ENCODE results near the gene SESTD1. TPM values are rescaled to one million over a fixed set of nuclear protein-coding genes. Genes with fewer than 3 reads are reported as not detected.

Gene SESTD1
- total and polyA plus RNA-seq, 2 of the 13 experiments (the other 11 are each of a cell fraction or from before 2014, with no cell fraction given), result 74.4 to 101 TPM

DNA sequence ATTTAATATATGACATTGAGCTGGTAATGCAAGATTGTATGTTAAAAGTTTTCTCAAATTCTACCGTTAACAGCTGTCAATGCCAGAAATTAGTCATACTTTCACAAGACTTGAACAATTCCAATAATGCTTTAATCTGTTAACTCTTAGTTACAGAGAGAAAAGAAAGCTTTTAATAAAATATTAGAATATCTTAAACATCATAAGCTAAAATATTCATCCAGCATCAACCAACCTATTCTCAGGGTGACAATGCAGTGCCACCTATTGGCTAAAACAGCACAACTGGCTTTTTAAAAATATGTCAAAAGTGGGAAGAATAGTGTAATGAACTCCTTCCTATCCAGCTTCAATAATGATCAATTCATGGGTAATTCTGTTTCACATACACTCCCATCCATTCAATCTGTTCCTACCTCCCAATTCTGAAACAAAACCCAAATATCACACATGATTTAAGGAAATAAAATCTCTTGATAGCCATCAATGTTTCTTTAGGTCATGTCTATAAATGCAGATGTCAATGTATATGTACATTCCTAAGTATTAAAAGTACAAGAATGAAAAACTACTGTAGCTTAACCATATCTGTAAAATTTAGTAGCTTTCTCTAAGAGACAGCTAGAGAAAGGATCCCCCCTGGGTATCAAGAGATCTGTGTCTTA, 134.9 kb downstream of the SESTD1 start:
- no peaks in the 10 kb centered on the region for H3K79me2 ChIP-seq (ENCODE audit: insufficient read depth, low read length)
- in situ Hi-C loops (cut with HindIII; ENCODE audit: extremely low pct_ligation_motif_present, low pct_unique_long_range_greater_than_20kb), result no loop called here
- ChIA-PET POLR2A (no interaction called here), CTCF (ENCODE audit: low intra/inter-chr PET ratio, low total read pairs) (interaction anchor here (1.5 kb wide), 1 partner anchor 238 kb away, joined by 6 read pairs; no protein-coding TSS in a partner anchor)
- peak; percentile 47 for FAIRE-seq
- H3K9me3 ChIP-seq (ENCODE audit: low read length), result no peaks in the 10 kb centered on the region
- H3K36me3 ChIP-seq (replicated peaks in 1 of 2; ENCODE audit: control insufficient read depth in 1 of 2, insufficient read depth in 2 of 2, low read length in 2 of 2), result peaks cover 9 to 28% of the 10 kb centered on the region in 2 experiments; a peak in 4 of 5 replicates
- peak; percentile 53; the same call in 1 of the 3 replicates for ATAC-seq
- no peak overlapping the region for H3K4me2 ChIP-seq (ENCODE audit: low read depth, low read length)
- no peak for DNase-seq (ENCODE audit: low spot score)
- intact Hi-C loops (cut with micrococcal nuclease; ENCODE audit: unreplicated experiment), result loop anchor here (1.0 to 5.0 kb wide), 3 partner anchors 238 to 367 kb away; no protein-coding TSS in a partner anchor
- TF ChIP-seq, protein P1, sequence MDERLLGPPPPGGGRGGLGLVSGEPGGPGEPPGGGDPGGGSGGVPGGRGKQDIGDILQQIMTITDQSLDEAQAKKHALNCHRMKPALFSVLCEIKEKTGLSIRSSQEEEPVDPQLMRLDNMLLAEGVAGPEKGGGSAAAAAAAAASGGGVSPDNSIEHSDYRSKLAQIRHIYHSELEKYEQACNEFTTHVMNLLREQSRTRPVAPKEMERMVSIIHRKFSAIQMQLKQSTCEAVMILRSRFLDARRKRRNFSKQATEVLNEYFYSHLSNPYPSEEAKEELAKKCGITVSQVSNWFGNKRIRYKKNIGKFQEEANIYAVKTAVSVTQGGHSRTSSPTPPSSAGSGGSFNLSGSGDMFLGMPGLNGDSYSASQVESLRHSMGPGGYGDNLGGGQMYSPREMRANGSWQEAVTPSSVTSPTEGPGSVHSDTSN (CRISPR knock-in tag; IDR thresholded peaks at IDR 0.05), result no peak
- TF ChIP-seq, protein P2, sequence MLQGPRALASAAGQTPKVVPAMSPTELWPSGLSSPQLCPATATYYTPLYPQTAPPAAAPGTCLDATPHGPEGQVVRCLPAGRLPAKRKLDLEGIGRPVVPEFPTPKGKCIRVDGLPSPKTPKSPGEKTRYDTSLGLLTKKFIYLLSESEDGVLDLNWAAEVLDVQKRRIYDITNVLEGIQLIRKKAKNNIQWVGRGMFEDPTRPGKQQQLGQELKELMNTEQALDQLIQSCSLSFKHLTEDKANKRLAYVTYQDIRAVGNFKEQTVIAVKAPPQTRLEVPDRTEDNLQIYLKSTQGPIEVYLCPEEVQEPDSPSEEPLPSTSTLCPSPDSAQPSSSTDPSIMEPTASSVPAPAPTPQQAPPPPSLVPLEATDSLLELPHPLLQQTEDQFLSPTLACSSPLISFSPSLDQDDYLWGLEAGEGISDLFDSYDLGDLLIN (CRISPR knock-in tag; IDR thresholded peaks at IDR 0.05; ENCODE audit: borderline replicate concordance), result no peak
- TF ChIP-seq, protein P3, sequence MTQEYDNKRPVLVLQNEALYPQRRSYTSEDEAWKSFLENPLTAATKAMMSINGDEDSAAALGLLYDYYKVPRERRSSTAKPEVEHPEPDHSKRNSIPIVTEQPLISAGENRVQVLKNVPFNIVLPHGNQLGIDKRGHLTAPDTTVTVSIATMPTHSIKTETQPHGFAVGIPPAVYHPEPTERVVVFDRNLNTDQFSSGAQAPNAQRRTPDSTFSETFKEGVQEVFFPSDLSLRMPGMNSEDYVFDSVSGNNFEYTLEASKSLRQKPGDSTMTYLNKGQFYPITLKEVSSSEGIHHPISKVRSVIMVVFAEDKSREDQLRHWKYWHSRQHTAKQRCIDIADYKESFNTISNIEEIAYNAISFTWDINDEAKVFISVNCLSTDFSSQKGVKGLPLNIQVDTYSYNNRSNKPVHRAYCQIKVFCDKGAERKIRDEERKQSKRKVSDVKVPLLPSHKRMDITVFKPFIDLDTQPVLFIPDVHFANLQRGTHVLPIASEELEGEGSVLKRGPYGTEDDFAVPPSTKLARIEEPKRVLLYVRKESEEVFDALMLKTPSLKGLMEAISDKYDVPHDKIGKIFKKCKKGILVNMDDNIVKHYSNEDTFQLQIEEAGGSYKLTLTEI (CRISPR knock-in tag; conservative IDR thresholded peaks at IDR 0.05), result no peak
- TF ChIP-seq, protein P4, sequence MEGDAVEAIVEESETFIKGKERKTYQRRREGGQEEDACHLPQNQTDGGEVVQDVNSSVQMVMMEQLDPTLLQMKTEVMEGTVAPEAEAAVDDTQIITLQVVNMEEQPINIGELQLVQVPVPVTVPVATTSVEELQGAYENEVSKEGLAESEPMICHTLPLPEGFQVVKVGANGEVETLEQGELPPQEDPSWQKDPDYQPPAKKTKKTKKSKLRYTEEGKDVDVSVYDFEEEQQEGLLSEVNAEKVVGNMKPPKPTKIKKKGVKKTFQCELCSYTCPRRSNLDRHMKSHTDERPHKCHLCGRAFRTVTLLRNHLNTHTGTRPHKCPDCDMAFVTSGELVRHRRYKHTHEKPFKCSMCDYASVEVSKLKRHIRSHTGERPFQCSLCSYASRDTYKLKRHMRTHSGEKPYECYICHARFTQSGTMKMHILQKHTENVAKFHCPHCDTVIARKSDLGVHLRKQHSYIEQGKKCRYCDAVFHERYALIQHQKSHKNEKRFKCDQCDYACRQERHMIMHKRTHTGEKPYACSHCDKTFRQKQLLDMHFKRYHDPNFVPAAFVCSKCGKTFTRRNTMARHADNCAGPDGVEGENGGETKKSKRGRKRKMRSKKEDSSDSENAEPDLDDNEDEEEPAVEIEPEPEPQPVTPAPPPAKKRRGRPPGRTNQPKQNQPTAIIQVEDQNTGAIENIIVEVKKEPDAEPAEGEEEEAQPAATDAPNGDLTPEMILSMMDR (CRISPR knock-in tag; IDR thresholded peaks at IDR 0.05), result peak; percentile 65
- TF ChIP-seq, protein P5, sequence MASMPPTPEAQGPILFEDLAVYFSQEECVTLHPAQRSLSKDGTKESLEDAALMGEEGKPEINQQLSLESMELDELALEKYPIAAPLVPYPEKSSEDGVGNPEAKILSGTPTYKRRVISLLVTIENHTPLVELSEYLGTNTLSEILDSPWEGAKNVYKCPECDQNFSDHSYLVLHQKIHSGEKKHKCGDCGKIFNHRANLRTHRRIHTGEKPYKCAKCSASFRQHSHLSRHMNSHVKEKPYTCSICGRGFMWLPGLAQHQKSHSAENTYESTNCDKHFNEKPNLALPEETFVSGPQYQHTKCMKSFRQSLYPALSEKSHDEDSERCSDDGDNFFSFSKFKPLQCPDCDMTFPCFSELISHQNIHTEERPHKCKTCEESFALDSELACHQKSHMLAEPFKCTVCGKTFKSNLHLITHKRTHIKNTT (CRISPR knock-in tag; IDR thresholded peaks at IDR 0.05), result no peak
- TF ChIP-seq ZNF282 (IDR thresholded peaks at IDR 0.05; ENCODE audit: partially characterized antibody) (no peak), HOXA7 (CRISPR knock-in tag; IDR thresholded peaks at IDR 0.05) (no peak), STAG1 (CRISPR knock-in tag; IDR thresholded peaks at IDR 0.05) (peak; percentile 44), ZNF138 (CRISPR knock-in tag; IDR thresholded peaks at IDR 0.05; ENCODE audit: low read depth) (no peak)
- TF ChIP-seq, protein P6, sequence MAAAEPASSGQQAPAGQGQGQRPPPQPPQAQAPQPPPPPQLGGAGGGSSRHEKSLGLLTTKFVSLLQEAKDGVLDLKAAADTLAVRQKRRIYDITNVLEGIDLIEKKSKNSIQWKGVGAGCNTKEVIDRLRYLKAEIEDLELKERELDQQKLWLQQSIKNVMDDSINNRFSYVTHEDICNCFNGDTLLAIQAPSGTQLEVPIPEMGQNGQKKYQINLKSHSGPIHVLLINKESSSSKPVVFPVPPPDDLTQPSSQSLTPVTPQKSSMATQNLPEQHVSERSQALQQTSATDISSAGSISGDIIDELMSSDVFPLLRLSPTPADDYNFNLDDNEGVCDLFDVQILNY (CRISPR knock-in tag; conservative IDR thresholded peaks at IDR 0.05), result no peak
- no peak overlapping the region for H3K9ac ChIP-seq (ENCODE audit: insufficient read depth, low read depth, low read length)
- no peaks in the 10 kb centered on the region for H3K4me1 ChIP-seq (ENCODE audit: insufficient read depth, low read length)
- H4K20me1 ChIP-seq (ENCODE audit: insufficient read depth, low read length), result no peaks in the 10 kb centered on the region
- 99% methylated on average over 1 of the region's 1 CpG for WGBS (ENCODE audit: low lambda C conversion rate)
- H3K4me3 ChIP-seq (replicated peaks in 1 of 3; ENCODE audit: insufficient read depth in 1 of 3, low read depth in 2 of 3, low read length in 3 of 3), result no peak overlapping the region
- BruUV-seq (replicated peaks), result no TSS peak
- H3K27me3 ChIP-seq (ENCODE audit: control insufficient read depth in 1 of 2, insufficient read depth in 2 of 2, low read length in 2 of 2), result no peaks in the 10 kb centered on the region
- H2AFZ ChIP-seq (ENCODE audit: low read length), result no peak overlapping the region
- H3K27ac ChIP-seq (ENCODE audit: extremely low read length, insufficient read depth, low read length), result no peak overlapping the region

Data from HepG2 (cell line).